Measurements from ENCODE around the gene CAMK1D. TPM values are rescaled to one million over a fixed set of nuclear protein-coding genes. Genes with fewer than 3 reads are reported as not detected.

The CAMK1D gene
- total RNA-seq, 4 donors from 2014 or later: 29.7 to 36.7 (median 33.3) TPM

DNA sequence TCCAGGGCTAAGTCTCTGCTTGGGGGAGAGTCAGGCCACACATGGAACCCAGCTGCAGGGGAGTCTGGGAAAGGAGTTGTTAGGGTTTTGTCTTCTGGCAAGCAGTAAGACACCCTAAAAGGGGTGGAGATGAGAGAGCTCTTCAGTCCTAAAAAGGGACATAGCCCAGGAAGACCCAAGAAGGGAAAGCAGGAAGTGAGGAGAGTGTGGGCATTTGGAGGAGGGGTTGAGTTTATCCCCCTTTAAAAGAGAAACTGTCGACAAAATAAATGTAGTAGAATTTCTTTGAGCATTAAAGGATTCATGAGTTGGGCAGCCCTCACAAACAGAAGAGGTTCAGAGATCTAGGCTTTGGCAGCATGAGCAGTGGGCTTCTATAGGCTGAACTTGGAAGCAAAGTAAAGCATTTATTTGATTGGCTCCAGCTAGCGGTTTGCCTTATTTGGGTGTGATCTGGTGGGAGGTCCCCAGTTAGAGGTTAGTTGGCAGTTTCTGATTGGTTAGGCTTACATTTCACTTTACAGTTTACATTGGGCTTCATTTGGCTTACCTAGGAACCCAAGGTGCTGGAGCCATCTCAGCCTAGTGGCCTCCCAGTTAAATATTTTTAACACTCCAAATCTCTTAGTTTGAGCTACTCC lies 246.7 kb downstream of the CAMK1D start:
- intact Hi-C loops (cut with DNase I; ENCODE audit: low total_unique reads): no loop called here
- no peak overlapping the region for H3K4me3 ChIP-seq (ENCODE audit: low read depth, poor library complexity, severe bottlenecking)
- TF ChIP-seq, protein P1, sequence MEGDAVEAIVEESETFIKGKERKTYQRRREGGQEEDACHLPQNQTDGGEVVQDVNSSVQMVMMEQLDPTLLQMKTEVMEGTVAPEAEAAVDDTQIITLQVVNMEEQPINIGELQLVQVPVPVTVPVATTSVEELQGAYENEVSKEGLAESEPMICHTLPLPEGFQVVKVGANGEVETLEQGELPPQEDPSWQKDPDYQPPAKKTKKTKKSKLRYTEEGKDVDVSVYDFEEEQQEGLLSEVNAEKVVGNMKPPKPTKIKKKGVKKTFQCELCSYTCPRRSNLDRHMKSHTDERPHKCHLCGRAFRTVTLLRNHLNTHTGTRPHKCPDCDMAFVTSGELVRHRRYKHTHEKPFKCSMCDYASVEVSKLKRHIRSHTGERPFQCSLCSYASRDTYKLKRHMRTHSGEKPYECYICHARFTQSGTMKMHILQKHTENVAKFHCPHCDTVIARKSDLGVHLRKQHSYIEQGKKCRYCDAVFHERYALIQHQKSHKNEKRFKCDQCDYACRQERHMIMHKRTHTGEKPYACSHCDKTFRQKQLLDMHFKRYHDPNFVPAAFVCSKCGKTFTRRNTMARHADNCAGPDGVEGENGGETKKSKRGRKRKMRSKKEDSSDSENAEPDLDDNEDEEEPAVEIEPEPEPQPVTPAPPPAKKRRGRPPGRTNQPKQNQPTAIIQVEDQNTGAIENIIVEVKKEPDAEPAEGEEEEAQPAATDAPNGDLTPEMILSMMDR (IDR thresholded peaks at IDR 0.05): no peak
- TF ChIP-seq POLR2A (IDR thresholded peaks at IDR 0.05): no peak
- 90 to 97% methylated on average over 2 of the region's 2 CpGs for WGBS, 2 donors
- no peak for DNase-seq (ENCODE audit: low spot score in 2 of 2)

DNA sequence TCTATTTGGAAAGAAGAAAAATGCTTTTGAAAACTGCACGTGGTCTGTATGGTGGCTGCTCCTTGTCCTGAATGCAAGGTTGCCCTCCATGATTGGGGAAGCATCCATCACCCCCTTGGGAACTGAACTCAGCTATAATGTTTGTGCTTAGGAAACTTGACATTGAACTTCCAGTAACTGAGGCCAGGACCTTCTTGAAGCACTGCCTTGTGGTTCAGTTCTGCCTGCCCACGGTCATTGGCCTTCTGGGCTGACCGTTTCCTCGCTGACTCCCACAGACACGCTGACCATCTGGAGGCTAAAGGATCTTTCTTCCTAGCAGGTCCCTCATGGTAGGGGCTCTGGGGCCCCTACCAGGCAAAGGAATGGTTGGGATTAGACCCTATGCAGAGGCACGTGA lies 247.8 kb downstream of the CAMK1D start:
- no peak overlapping the region for H3K4me3 ChIP-seq (ENCODE audit: low read depth, poor library complexity, severe bottlenecking)
- intact Hi-C loops (cut with DNase I; ENCODE audit: low total_unique reads): no loop called here

DNA sequence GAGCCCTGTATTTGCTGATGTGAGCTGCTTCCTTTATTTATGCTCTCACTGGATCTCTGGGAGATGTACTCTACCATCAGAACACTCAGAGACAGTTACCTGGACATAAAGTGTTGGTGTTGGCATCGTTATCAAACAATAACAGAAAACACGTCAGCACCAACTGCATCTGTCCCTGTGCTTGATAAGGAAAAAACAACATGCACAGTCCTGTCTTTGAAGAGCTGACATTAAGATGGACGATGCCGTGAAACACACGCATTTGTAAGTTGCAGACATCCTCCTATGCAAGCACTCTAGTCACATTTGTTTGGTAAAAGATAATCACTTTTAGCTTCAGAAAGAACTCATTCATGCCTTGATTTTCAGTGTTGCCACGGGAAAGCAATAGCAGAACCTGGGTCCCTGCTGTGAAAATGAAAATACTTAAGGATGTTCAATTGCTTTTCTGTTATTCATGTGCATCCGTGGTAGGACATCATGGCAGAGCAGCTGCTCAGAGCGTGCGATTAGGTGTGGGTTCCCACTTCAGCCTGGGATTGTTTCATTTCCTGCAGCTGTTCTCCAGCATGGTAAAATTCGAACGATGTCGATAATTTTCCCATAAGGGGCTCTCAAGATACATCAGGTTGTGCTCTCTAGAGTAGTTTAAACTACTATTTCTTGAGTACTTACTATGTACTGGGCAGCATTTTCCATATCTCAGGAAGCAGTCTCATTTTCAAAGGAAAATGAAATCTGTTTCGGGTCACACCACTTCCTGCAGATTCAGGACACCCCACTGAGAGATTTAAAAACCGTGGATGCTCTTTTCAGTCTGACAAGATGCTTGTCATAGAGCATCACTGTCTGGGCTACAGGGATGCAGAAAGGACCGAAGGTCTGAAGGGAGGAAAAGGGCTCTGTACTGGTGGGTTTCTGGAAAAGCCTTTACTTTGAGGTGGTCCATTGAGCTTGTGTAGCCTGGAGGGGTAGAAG lies 248.7 kb downstream of the CAMK1D start:
- intact Hi-C loops (cut with DNase I; ENCODE audit: low total_unique reads): no loop called here

More for the DNA sequence above, 247.8 kb downstream of the CAMK1D start:
- WGBS, 2 donors: 88 to 93% methylated on average over 6 of the region's 6 CpGs
- TF ChIP-seq POLR2A (IDR thresholded peaks at IDR 0.05): no peak
- TF ChIP-seq, protein P1 (IDR thresholded peaks at IDR 0.05): no peak
- peak in 1 of 2 donors; percentile 67 for DNase-seq (ENCODE audit: low spot score in 2 of 2)

DNA sequence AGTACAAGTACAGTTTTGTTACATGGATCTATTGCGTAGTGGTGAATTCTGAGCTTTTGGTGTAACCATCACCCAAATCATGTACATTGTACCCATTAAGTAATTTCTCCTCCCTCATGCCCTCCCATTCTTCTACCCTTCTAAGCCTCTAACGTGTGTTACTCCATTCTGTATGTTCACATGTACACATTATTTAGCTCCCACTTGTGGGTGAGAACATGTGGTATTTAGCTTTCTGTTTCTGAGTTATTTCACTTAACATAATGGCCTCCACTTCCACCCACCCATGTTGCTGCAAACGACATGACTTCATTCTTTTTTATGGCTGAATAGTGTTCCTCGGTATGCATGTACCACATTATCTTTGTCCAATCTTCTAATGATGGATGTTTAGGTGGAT lies 251.3 kb downstream of the CAMK1D start:
- intact Hi-C loops (cut with DNase I; ENCODE audit: low total_unique reads): no loop called here
- WGBS, 2 donors: 75 to 78% methylated on average over 4 of the region's 4 CpGs
- no peak for TF ChIP-seq POLR2A (IDR thresholded peaks at IDR 0.05)
- TF ChIP-seq, protein P1 (IDR thresholded peaks at IDR 0.05): no peak
- no peak for DNase-seq (ENCODE audit: low spot score in 2 of 2)
- H3K4me3 ChIP-seq (ENCODE audit: low read depth, poor library complexity, severe bottlenecking): no peak overlapping the region

More for the DNA sequence above, 248.7 kb downstream of the CAMK1D start:
- 77 to 78% methylated on average over 15 of the region's 15 CpGs for WGBS, 2 donors
- no peak for DNase-seq (ENCODE audit: low spot score in 2 of 2)
- no peak overlapping the region for H3K4me3 ChIP-seq (ENCODE audit: low read depth, poor library complexity, severe bottlenecking)
- no peak for TF ChIP-seq POLR2A (IDR thresholded peaks at IDR 0.05)
- TF ChIP-seq, protein P1 (IDR thresholded peaks at IDR 0.05): no peak

DNA sequence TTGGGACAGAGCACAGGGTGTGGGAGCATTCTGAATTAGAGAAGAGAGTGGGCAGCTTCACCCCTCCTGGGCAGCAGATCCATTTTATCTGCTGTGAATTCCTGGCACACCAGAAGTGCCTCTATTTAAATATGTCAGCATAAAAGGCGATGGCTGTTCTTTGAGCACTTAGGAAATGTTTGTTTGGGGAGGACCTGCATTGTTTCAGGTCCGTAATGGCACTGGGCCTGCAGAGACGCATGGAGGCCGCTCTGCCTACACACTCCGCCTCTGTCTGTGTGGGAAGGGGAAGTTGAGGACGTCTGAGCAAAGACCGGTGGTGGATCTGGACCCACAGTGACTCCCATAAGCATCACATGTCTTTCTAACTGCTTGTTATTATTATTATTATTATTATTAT lies 253.2 kb downstream of the CAMK1D start:
- no peak overlapping the region for H3K4me3 ChIP-seq (ENCODE audit: low read depth, poor library complexity, severe bottlenecking)
- peak in 1 of 2 donors; percentile 56 for DNase-seq (ENCODE audit: low spot score in 2 of 2)
- TF ChIP-seq, protein P1 (IDR thresholded peaks at IDR 0.05): no peak
- TF ChIP-seq POLR2A (IDR thresholded peaks at IDR 0.05): no peak
- WGBS, 2 donors: 71 to 78% methylated on average over 7 of the region's 7 CpGs
- intact Hi-C loops (cut with DNase I; ENCODE audit: low total_unique reads): no loop called here
